Effector memory CD4-positive, alpha-beta T cell (primary cell): Measurements from ENCODE around the gene ABHD6.
"Not testable (repeated sequence)": the region's sequence is repeated elsewhere in the genome, so short reads cannot be mapped to it uniquely, and the experiment has no call there.

Experiments
- DNase-seq, 3 donors: peaks; one replicate each; pipeline ENCODE4 v3.0.0-alpha.2; 2020
- H3K27ac ChIP-seq: 2 replicates; pipeline ENCODE4 v1.7.0; 2013; ENCODE audit warnings: mild to moderate bottlenecking, low read length, moderate library complexity; ENCODE audit not compliant: insufficient read depth, poor library complexity, severe bottlenecking
- H3K27me3 ChIP-seq: replicated peaks from 2 replicates; pipeline ENCODE4 v1.7.0; 2013; ENCODE audit warnings: mild to moderate bottlenecking, low read length; ENCODE audit not compliant: insufficient read depth, control insufficient read depth, poor library complexity, severe bottlenecking
- H3K36me3 ChIP-seq: 2 replicates; pipeline ENCODE4 v1.7.0; 2013; ENCODE audit warnings: mild to moderate bottlenecking, low read length, moderate library complexity; ENCODE audit not compliant: control insufficient read depth, insufficient read depth
- H3K4me1 ChIP-seq: 2 replicates; pipeline ENCODE4 v1.7.0; 2013; ENCODE audit warnings: low read length, mild to moderate bottlenecking; ENCODE audit not compliant: control insufficient read depth, insufficient read depth, poor library complexity, severe bottlenecking
- H3K4me3 ChIP-seq: 2 replicates; pipeline ENCODE4 v1.7.0; 2013; ENCODE audit warnings: low read length, low read depth, mild to moderate bottlenecking; ENCODE audit not compliant: insufficient read depth, poor library complexity, severe bottlenecking
- H3K9me3 ChIP-seq: 2 replicates; pipeline ENCODE4 v1.7.0; 2013; ENCODE audit warnings: mild to moderate bottlenecking, low read length, moderate library complexity; ENCODE audit not compliant: control insufficient read depth

ABHD6 gene

GRCh38 chr3:58238830-58239229 lies 1.2 kb downstream of the ABHD6 start:
- no peak for DNase-seq
- H3K9me3 ChIP-seq = no peaks in the 10 kb centered on the region
- no peak overlapping the region for H3K4me3 ChIP-seq
- peaks cover 13% of the 10 kb centered on the region for H3K4me1 ChIP-seq
- no peaks in the 10 kb centered on the region for H3K27me3 ChIP-seq
- H3K27ac ChIP-seq = no peak overlapping the region
- no peaks in the 10 kb centered on the region for H3K36me3 ChIP-seq

- peaks cover 13% of the 10 kb centered on the region for H3K4me1 ChIP-seq
- H3K9me3 ChIP-seq = no peaks in the 10 kb centered on the region
- H3K4me3 ChIP-seq = no peak overlapping the region
- no peak for DNase-seq
- no peaks in the 10 kb centered on the region for H3K27me3 ChIP-seq
- no peaks in the 10 kb centered on the region for H3K36me3 ChIP-seq
- H3K27ac ChIP-seq = no peak overlapping the region
These were observed 3.9 kb downstream of the ABHD6 start for GRCh38 chr3:58241306-58242044.

- no peaks in the 10 kb centered on the region for H3K27me3 ChIP-seq
- H3K4me3 ChIP-seq = no peak overlapping the region
- H3K9me3 ChIP-seq = no peaks in the 10 kb centered on the region
- H3K4me1 ChIP-seq = peaks cover 6% of the 10 kb centered on the region
- no peak for DNase-seq
- H3K27ac ChIP-seq = no peak overlapping the region
- no peaks in the 10 kb centered on the region for H3K36me3 ChIP-seq
These were observed 4.7 kb downstream of the ABHD6 start for GRCh38 chr3:58242340-58242739.

GRCh38 chr3:58242860-58243259 lies 5.3 kb downstream of the ABHD6 start:
- not testable (repeated sequence) for H3K4me1 ChIP-seq, H3K27me3 ChIP-seq, H3K4me3 ChIP-seq, DNase-seq, H3K36me3 ChIP-seq, H3K9me3 ChIP-seq, H3K27ac ChIP-seq

- no peaks in the 10 kb centered on the region for H3K4me1 ChIP-seq
- H3K27ac ChIP-seq = no peak overlapping the region
- H3K36me3 ChIP-seq = no peaks in the 10 kb centered on the region
- DNase-seq = no peak
- H3K27me3 ChIP-seq = no peaks in the 10 kb centered on the region
- no peaks in the 10 kb centered on the region for H3K9me3 ChIP-seq
- H3K4me3 ChIP-seq = no peak overlapping the region
These were observed 6.5 kb downstream of the ABHD6 start for GRCh38 chr3:58243976-58244585.

- Histone ChIP-seq H3K27me3 (no peaks in the 10 kb centered on the region), H3K27ac (no peak overlapping the region), H3K9me3 (no peaks in the 10 kb centered on the region), H3K36me3 (no peaks in the 10 kb centered on the region), H3K4me3 (no peak overlapping the region), H3K4me1 (no peaks in the 10 kb centered on the region)
- no peak for DNase-seq
These were observed 8.8 kb downstream of the ABHD6 start for GRCh38 chr3:58246148-58247047.

GRCh38 chr3:58249358-58250092 lies 11.9 kb downstream of the ABHD6 start:
- DNase-seq = no peak
- Histone ChIP-seq H3K4me3 (no peak overlapping the region), H3K9me3 (no peaks in the 10 kb centered on the region), H3K4me1 (no peaks in the 10 kb centered on the region), H3K27me3 (no peaks in the 10 kb centered on the region), H3K36me3 (no peaks in the 10 kb centered on the region), H3K27ac (no peak overlapping the region)

GRCh38 chr3:58250093-58250707 lies 12.6 kb downstream of the ABHD6 start:
- Histone ChIP-seq H3K4me3 (no peak overlapping the region), H3K27me3 (no peaks in the 10 kb centered on the region), H3K27ac (no peak overlapping the region), H3K36me3 (no peaks in the 10 kb centered on the region), H3K9me3 (no peaks in the 10 kb centered on the region), H3K4me1 (no peaks in the 10 kb centered on the region)
- DNase-seq = no peak

GRCh38 chr3:58251631-58252035 lies 14.0 kb downstream of the ABHD6 start:
- DNase-seq = no peak
- Histone ChIP-seq H3K27ac (no peak overlapping the region), H3K4me3 (no peak overlapping the region), H3K4me1 (no peaks in the 10 kb centered on the region), H3K36me3 (no peaks in the 10 kb centered on the region), H3K9me3 (no peaks in the 10 kb centered on the region), H3K27me3 (no peaks in the 10 kb centered on the region)
